B cell (primary cell): Measurements from ENCODE around the gene PHPT1. TPM values are rescaled to one million over a fixed set of nuclear protein-coding genes. Genes with fewer than 3 reads are reported as not detected.
A peak's percentile ranks its signal among the peaks of the same experiment; 100 is the strongest.

ENCODE experiments used
- ATAC-seq: fragments of 200-7000 bp; cut with Tn5 transposase; one replicate; pipeline ENCODE4 v1.10.0; 2021; ENCODE audit warnings: low read depth, mild to moderate bottlenecking, moderate number of reproducible peaks, moderate library complexity
- CTCF ChIA-PET: fragments of 350-600 bp; sonication (Branson Sonifier 250); formaldehyde crosslinking; loops from one replicate; lab custom pipeline; 2021; ENCODE audit warnings: antibody characterized with exemption, inconsistent platforms; lab: Charles Lee
- POLR2A ChIA-PET: fragments of 350-600 bp; sonication (Branson Sonifier 250); formaldehyde crosslinking; loops from one replicate; lab custom pipeline; 2021; ENCODE audit warnings: antibody characterized with exemption; lab: Charles Lee
- DNase-seq: peaks from one replicate; pipeline ENCODE4 v3.0.0; 2013
- H2AFZ ChIP-seq: 2 replicates; pipeline ENCODE4 v1.6.1; 2012; ENCODE audit warnings: mild to moderate bottlenecking, low read depth, low read length; ENCODE audit not compliant: insufficient read depth, poor library complexity, severe bottlenecking
- H3K27ac ChIP-seq, 2 donors: 1 replicate in 1 of 2; 2 replicates in 1 of 2; pipeline ENCODE4 v1.5.1; 2012 to 2013; ENCODE audit warnings: low read length in 2 of 2, mild to moderate bottlenecking in 2 of 2, moderate library complexity in 1 of 2
- H3K27me3 ChIP-seq, 4 experiments: fragments of 200-600 bp in 1 of 4; sonication (generic) in 1 of 4; replicated peaks in 1 of 4; 1 replicate in 2 of 4; 2 replicates in 2 of 4; pipeline versions ENCODE4 v1.6.1 to v1.7.0; 2013 to 2016; ENCODE audit warnings: low read length in 3 of 4, mild to moderate bottlenecking in 2 of 4, mixed read lengths in 1 of 4, moderate library complexity in 1 of 4; ENCODE audit not compliant: insufficient read depth in 4 of 4, control insufficient read depth in 3 of 4; ENCODE audit errors: control extremely low read depth in 1 of 4
- H3K36me3 ChIP-seq, 2 experiments: replicated peaks in 1 of 2; 1 replicate in 1 of 2; 2 replicates in 1 of 2; pipeline versions ENCODE4 v1.6.1 to v1.7.1; 2013; ENCODE audit warnings: low read length in 1 of 2; ENCODE audit not compliant: insufficient read depth in 2 of 2, control insufficient read depth in 1 of 2; ENCODE audit errors: control extremely low read depth in 1 of 2, extremely low read depth in 1 of 2
- H3K4me1 ChIP-seq, 2 donors: fragments of 200-600 bp in 1 of 2; sonication (generic) in 1 of 2; 1 replicate in 1 of 2; 2 replicates in 1 of 2; pipeline versions ENCODE4 v1.5.1 to v1.6.1; 2013 to 2017; ENCODE audit warnings: low read length in 2 of 2; ENCODE audit not compliant: control insufficient read depth in 2 of 2, insufficient read depth in 2 of 2
- H3K4me2 ChIP-seq: replicated peaks from 2 replicates; pipeline ENCODE3; 2012; ENCODE audit warnings: mild to moderate bottlenecking, low read depth, low read length; ENCODE audit not compliant: poor library complexity, severe bottlenecking
- H3K4me3 ChIP-seq, 5 experiments: fragments of 200-600 bp in 1 of 5; sonication (generic) in 1 of 5; 1 replicate in 3 of 5; 2 replicates in 2 of 5; pipeline versions ENCODE4 v1.5.1 to v1.7.0; 2011 to 2016; ENCODE audit warnings: low read length in 4 of 5, mild to moderate bottlenecking in 4 of 5, low read depth in 2 of 5, control low read depth in 1 of 5, moderate library complexity in 1 of 5; ENCODE audit not compliant: insufficient read depth in 1 of 5; ENCODE audit errors: control extremely low read depth in 1 of 5, extremely low read depth in 1 of 5
- H3K79me2 ChIP-seq: fragments of 200-600 bp; sonication (generic); one replicate; pipeline ENCODE4 v1.6.0; 2016; ENCODE audit warnings: low read length; ENCODE audit not compliant: control insufficient read depth, insufficient read depth
- H3K9ac ChIP-seq: fragments of 200-600 bp; sonication (generic); 2 replicates; pipeline ENCODE4 v1.6.1; 2017; ENCODE audit warnings: mild to moderate bottlenecking, low read length, moderate library complexity
- H3K9me3 ChIP-seq, 3 donors: one replicate each; pipeline versions ENCODE4 v1.6.1 to v1.7.1; 2013; ENCODE audit warnings: low read length in 2 of 3; ENCODE audit not compliant: control insufficient read depth in 2 of 3, insufficient read depth in 1 of 3; ENCODE audit errors: control extremely low read depth in 1 of 3
- H4K20me1 ChIP-seq: 2 replicates; pipeline ENCODE4 v1.6.0; 2012; ENCODE audit warnings: mild to moderate bottlenecking, low read length; ENCODE audit not compliant: insufficient read depth, control insufficient read depth, poor library complexity, severe bottlenecking
- H3K27ac Mint-ChIP-seq: one replicate; pipeline ENCODE4 v1.8.0; 2021; ENCODE audit warnings: mixed read lengths
- H3K27me3 Mint-ChIP-seq: one replicate; pipeline ENCODE4 v1.8.0; 2021; ENCODE audit warnings: mixed read lengths
- H3K4me1 Mint-ChIP-seq: one replicate; pipeline ENCODE4 v1.8.0; 2021; ENCODE audit warnings: mixed read lengths
- H3K4me3 Mint-ChIP-seq: one replicate; pipeline ENCODE4 v1.8.0; 2021; ENCODE audit warnings: mixed read lengths
- H3K9me3 Mint-ChIP-seq: one replicate; pipeline ENCODE4 v1.8.0; 2022; ENCODE audit warnings: mixed read lengths; ENCODE audit not compliant: insufficient read depth
- CTCF ChIP-seq: fragments of 200-600 bp; IDR thresholded peaks from one replicate; pipeline ENCODE4 v1.8.0; 2022; ENCODE audit warnings: antibody characterized with exemption, mild to moderate bottlenecking
- EZH2 ChIP-seq: IDR thresholded peaks from 2 replicates; pipeline ENCODE4 v1.6.1; 2012; ENCODE audit warnings: borderline replicate concordance, low read depth, mild to moderate bottlenecking, moderate library complexity, low read length; ENCODE audit not compliant: insufficient read depth, poor library complexity, severe bottlenecking
- WGBS: methylation state at CpG from one replicate; pipeline ENCODE4 v1.1.5; 2013; ENCODE audit warnings: missing lambda C conversion rate; ENCODE audit not compliant: insufficient coverage; 5-methylcytosine and 5-hydroxymethylcytosine counted together
- intact Hi-C: fragments of 100-400 bp; cut with micrococcal nuclease; formaldehyde crosslinking; loops from one replicate; pipeline ENCODE4 v1.10.0; 2022
- polyA plus RNA-seq: library from polyadenylated mRNA; depleted of rRNA; stranded (reverse); fragments of >200 nt; gene quantifications from 2 replicates; pipeline ENCODE4 v1.2.3, GENCODE V29; 2012
- total RNA-seq, 2 donors: library from RNA; stranded (reverse); fragments of 120-200 nt in 1 of 2; gene quantifications; 1 replicate in 1 of 2; 2 replicates in 1 of 2; pipeline versions ENCODE4 v1.2.3 to v1.2.4, GENCODE V29; 2013 to 2022

The PHPT1 gene
- total and polyA plus RNA-seq, 2 donors (not counting 1 experiment from before 2014, with no cell fraction given) = 36.5 to 37.2 TPM

DNA sequence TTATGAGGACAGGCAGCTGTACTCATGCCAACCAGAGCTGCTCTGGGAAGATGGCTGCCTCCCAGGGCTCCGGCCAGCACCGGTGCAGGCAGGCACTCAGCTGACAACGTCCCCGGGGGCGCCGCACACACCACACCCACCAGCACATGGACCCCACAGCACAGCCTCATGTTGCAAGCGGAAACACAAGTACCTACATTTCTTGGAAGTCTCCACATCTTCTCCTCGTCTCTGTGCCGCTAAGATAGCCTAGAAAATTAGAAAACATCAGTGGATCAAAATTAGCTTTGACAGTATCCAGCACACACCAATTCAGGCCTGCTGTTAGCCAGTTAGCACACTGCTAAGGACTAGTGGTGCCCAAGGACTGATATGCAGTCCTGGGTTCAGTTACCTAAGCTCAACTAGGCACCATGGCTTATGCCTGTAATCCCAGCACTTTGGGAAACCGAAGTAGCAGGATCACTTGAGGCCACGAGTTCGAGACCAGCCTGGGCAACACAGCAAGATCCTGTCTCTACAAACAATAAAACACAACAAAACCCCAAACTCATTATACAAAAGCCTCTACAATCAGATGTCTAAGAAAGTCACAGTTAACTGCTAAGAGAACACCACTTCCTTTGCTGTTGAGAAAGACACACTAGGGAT, 14.5 kb downstream of the PHPT1 start:
- ChIA-PET POLR2A (interaction anchor here (0.7 kb wide), 1 partner anchor 14 kb away, joined by 3 read pairs; no protein-coding TSS in a partner anchor), CTCF (interaction anchor here (0.8 to 1.1 kb wide), 2 partner anchors 12 to 22 kb away, joined by 3 read pairs; partner anchors contain the start of gene TRAF2)
- Mint-ChIP-seq H3K4me3 (peak overlapping the region; percentile 23), H3K9me3 (no peaks in the 10 kb centered on the region), H3K27ac (no peak overlapping the region), H3K4me1 (peaks cover 22% of the 10 kb centered on the region), H3K27me3 (no peaks in the 10 kb centered on the region)
- DNase-seq = no peak
- Histone ChIP-seq H3K36me3 (peaks cover 0 to 37% of the 10 kb centered on the region in 2 experiments), H3K4me2 (no peak overlapping the region), H3K4me3 (no peak overlapping the region), H2AFZ (no peak overlapping the region), H4K20me1 (peaks cover 24% of the 10 kb centered on the region), H3K27me3 (no peaks in the 10 kb centered on the region), H3K9ac (no peak overlapping the region), H3K27ac (no peak overlapping the region), H3K9me3 (peaks cover 0 to 2% (median 0%) of the 10 kb centered on the region in 3 donors), H3K79me2 (peaks cover 35% of the 10 kb centered on the region), H3K4me1 (peaks cover 8 to 24% of the 10 kb centered on the region in 2 donors)
- ATAC-seq = no peak
- TF ChIP-seq EZH2 (no peak), CTCF (no peak)
- intact Hi-C loops = no loop called here
- WGBS = 98% methylated on average over 12 of the region's 12 CpGs
